GM23248 (cell line): Measurements from ENCODE around the gene EZR.

Source experiments
- EZH2 ChIP-seq: fragments of 200-600 bp; sonication (generic); IDR thresholded peaks from 2 replicates; pipeline ENCODE4 v1.6.1; 2018; ENCODE audit warnings: antibody characterized with exemption, mild to moderate bottlenecking; ENCODE audit not compliant: insufficient read depth, poor library complexity, severe bottlenecking
- EZH2phosphoT487 ChIP-seq: fragments of 200-600 bp; sonication (generic); IDR thresholded peaks from 2 replicates; pipeline ENCODE4 v1.6.1; 2018; ENCODE audit warnings: antibody characterized with exemption, moderate library complexity, mild to moderate bottlenecking, low read depth; ENCODE audit not compliant: insufficient read depth

- TF ChIP-seq EZH2 (no peak), EZH2phosphoT487 (no peak)
Measured at GRCh38 chr6:158771399-158772152, 47.6 kb downstream of the EZR start.
